Ramos (cell line): ENCODE measurements around the gene UBE2J2.
"Not testable (repeated sequence)": the region's sequence is repeated elsewhere in the genome, so short reads cannot be mapped to it uniquely, and the experiment has no call there.

Experiments
- in situ Hi-C: fragments of 300-500 bp; cut with MboI; formaldehyde crosslinking; loops from one replicate; pipeline ENCODE4 v1.14.3; 2022; ENCODE audit warnings: low sequenced_read_pairs; ENCODE audit not compliant: unreplicated experiment

The UBE2J2 gene

GRCh38 chr1:1273512-1274298 is at the start of gene UBE2J2:
Gene UBE2J2, minus strand, starts transcription at chr1:1273854. Its CDS starts 5,862 bp downstream, at chr1:1267992.
- in situ Hi-C loops: no loop called here

GRCh38 chr1:1322952-1323351 is 49.3 kb upstream of the UBE2J2 start:
- in situ Hi-C loops: no loop called here

- in situ Hi-C loops: no loop called here
Measured at GRCh38 chr1:1322418-1322817, 48.8 kb upstream of the UBE2J2 start.

GRCh38 chr1:1321477-1321876 is 47.8 kb upstream of the UBE2J2 start:
- in situ Hi-C loops: no loop called here

GRCh38 chr1:1320666-1321448 is 47.2 kb upstream of the UBE2J2 start:
- in situ Hi-C loops: no loop called here

GRCh38 chr1:1319646-1319941 is 45.9 kb upstream of the UBE2J2 start:
- in situ Hi-C loops: no loop called here

GRCh38 chr1:1318777-1319645 is 45.4 kb upstream of the UBE2J2 start:
- in situ Hi-C loops: no loop called here

- in situ Hi-C loops: no loop called here
Measured at GRCh38 chr1:1318131-1318652, 44.5 kb upstream of the UBE2J2 start.

- in situ Hi-C loops: no loop called here
Measured at GRCh38 chr1:1317420-1317819, 43.8 kb upstream of the UBE2J2 start.

- in situ Hi-C loops: not testable (repeated sequence)
Measured at GRCh38 chr1:1316199-1316598, 42.5 kb upstream of the UBE2J2 start.

- in situ Hi-C loops: no loop called here
Measured at GRCh38 chr1:1315435-1315954, 41.8 kb upstream of the UBE2J2 start.

- in situ Hi-C loops: no loop called here
Measured at GRCh38 chr1:1314678-1315335, 41.2 kb upstream of the UBE2J2 start.

- in situ Hi-C loops: no loop called here
Measured at GRCh38 chr1:1314237-1314586, 40.6 kb upstream of the UBE2J2 start.

- in situ Hi-C loops: no loop called here
Measured at GRCh38 chr1:1313500-1314236, 40.0 kb upstream of the UBE2J2 start.

GRCh38 chr1:1312450-1313314 is 39.0 kb upstream of the UBE2J2 start:
- in situ Hi-C loops: no loop called here

GRCh38 chr1:1311107-1312104 is 37.8 kb upstream of the UBE2J2 start:
- in situ Hi-C loops: no loop called here

GRCh38 chr1:1310476-1311053 is 36.9 kb upstream of the UBE2J2 start:
- in situ Hi-C loops: no loop called here
